HL-60 (cell line): ENCODE results near the gene HS1BP3.

ENCODE experiments used
- CTCF ChIP-seq: IDR thresholded peaks from one replicate; pipeline ENCODE4 v1.5.1; 2011; ENCODE audit warnings: low read length, control low read depth, inconsistent platforms; ENCODE audit not compliant: insufficient read depth
- GABPA ChIP-seq: IDR thresholded peaks from 2 replicates; pipeline ENCODE4 v1.6.1; 2012; ENCODE audit warnings: low read depth
- POLR2AphosphoS5 ChIP-seq: IDR thresholded peaks from 2 replicates; pipeline ENCODE4 v1.6.1; 2012; ENCODE audit warnings: low read depth

GRCh38 chr2:20624884-20625485, 25.9 kb downstream of the HS1BP3 start:
- TF ChIP-seq CTCF (no peak), GABPA (no peak), POLR2AphosphoS5 (no peak)
